SK-N-SH treated with all-trans-retinoic acid at 6 μM for 48 hours (cell line): ENCODE data around the gene UBE2L3.

Source experiments
- ATAC-seq: fragments of 200-7000 bp; cut with Tn5 transposase; 3 replicates; pipeline ENCODE4 v1.9.1; 2020; ENCODE audit warnings: mild to moderate bottlenecking, moderate library complexity
- ARNTL ChIP-seq: fragments of 450-650 bp; formaldehyde crosslinking; IDR thresholded peaks from 2 replicates; pipeline ENCODE4 v1.5.0; 2020; ENCODE audit warnings: low read depth, mild to moderate bottlenecking, moderate library complexity, borderline replicate concordance
- OSR1 ChIP-seq: fragments of 250-450 bp; sonication (Bioruptor Pico); IDR thresholded peaks from 2 replicates; pipeline ENCODE4 v1.8.0; 2022; ENCODE audit warnings: moderate library complexity, mild to moderate bottlenecking, inconsistent platforms
- RARB ChIP-seq: fragments of 250-450 bp; sonication (Bioruptor Pico); IDR thresholded peaks from 2 replicates; pipeline ENCODE4 v1.8.0; 2021; ENCODE audit warnings: mild to moderate bottlenecking, moderate library complexity
- TCF4 ChIP-seq: fragments of 250-450 bp; sonication (Bioruptor Pico); IDR thresholded peaks from 2 replicates; pipeline ENCODE4 v1.8.0; 2021; ENCODE audit warnings: mild to moderate bottlenecking, moderate library complexity, borderline replicate concordance
- TOX ChIP-seq: fragments of 250-450 bp; sonication (Bioruptor Pico); IDR thresholded peaks from 2 replicates; pipeline ENCODE4 v1.8.0; 2021; ENCODE audit warnings: mild to moderate bottlenecking, moderate library complexity, borderline replicate concordance
- ZFP3 ChIP-seq: fragments of 250-450 bp; sonication (Bioruptor Pico); IDR thresholded peaks from 2 replicates; pipeline ENCODE4 v1.5.0; 2020; ENCODE audit warnings: mild to moderate bottlenecking, moderate library complexity
- ZFP30 ChIP-seq: fragments of 450-650 bp; formaldehyde crosslinking; IDR thresholded peaks from 2 replicates; pipeline ENCODE4 v1.5.0; 2022; ENCODE audit warnings: mild to moderate bottlenecking, moderate library complexity
- ZNF70 ChIP-seq: fragments of 450-650 bp; formaldehyde crosslinking; IDR thresholded peaks from 2 replicates; pipeline ENCODE4 v1.5.0; 2020; ENCODE audit warnings: mild to moderate bottlenecking, moderate library complexity
- TF ChIP-seq, protein P1 (sequence below): fragments of 250-450 bp; sonication (Bioruptor Pico); IDR thresholded peaks from 2 replicates; pipeline ENCODE4 v1.8.0; 2021; ENCODE audit warnings: low read depth, mild to moderate bottlenecking, moderate library complexity, borderline replicate concordance

Gene UBE2L3

DNA sequence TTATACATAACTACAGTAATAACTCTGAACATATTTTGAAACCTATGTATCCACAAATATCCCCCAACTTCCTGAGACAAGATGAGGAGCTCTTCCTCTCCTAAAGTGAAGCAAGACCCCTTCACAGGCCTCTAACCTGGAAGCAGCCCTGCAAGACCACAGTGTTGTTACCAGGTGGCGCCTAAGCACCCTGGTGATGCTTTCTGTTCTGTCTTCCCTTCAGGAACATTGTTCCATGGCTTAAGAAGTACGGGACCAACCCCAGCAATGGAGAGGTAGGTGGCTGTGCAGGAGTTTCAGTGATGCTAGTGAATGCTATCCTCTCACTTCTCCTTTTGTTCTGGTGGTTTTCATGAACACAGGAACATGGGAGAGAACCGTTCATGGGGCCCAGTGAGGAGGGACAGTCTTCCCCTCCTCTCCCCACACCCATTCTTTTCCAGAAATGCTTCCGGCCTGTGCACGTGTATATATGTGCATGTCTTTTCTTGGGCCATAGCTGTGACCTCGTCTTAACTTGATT is 104.7 kb downstream of the UBE2L3 start:
- TF ChIP-seq ZFP3 (CRISPR knock-in tag) (no peak), ZNF70 (CRISPR knock-in tag) (no peak), RARB (CRISPR knock-in tag) (no peak), TOX (no peak), OSR1 (no peak), TCF4 (CRISPR knock-in tag) (no peak), ZFP30 (CRISPR knock-in tag) (no peak), ARNTL (CRISPR knock-in tag) (no peak)
- TF ChIP-seq, protein P1, sequence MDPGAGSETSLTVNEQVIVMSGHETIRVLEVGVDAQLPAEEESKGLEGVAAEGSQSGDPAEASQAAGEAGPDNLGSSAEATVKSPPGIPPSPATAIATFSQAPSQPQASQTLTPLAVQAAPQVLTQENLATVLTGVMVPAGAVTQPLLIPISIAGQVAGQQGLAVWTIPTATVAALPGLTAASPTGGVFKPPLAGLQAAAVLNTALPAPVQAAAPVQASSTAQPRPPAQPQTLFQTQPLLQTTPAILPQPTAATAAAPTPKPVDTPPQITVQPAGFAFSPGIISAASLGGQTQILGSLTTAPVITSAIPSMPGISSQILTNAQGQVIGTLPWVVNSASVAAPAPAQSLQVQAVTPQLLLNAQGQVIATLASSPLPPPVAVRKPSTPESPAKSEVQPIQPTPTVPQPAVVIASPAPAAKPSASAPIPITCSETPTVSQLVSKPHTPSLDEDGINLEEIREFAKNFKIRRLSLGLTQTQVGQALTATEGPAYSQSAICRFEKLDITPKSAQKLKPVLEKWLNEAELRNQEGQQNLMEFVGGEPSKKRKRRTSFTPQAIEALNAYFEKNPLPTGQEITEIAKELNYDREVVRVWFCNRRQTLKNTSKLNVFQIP, result no peak
- no peak for ATAC-seq
